Body of pancreas (tissue), 4 donors: ENCODE data around the gene COX7A1. TPM values are rescaled to one million over a fixed set of nuclear protein-coding genes. Genes with fewer than 3 reads are reported as not detected.
A peak's percentile ranks its signal among the peaks of the same experiment; 100 is the strongest.

Experiments
- ATAC-seq: fragments of 150-250 bp; one replicate; pipeline ENCODE4 v1.9.1; 2016
- DNase-seq, 4 donors: peaks; one replicate each; pipeline ENCODE4 v3.0.0-alpha.2; 2019
- H3K27ac ChIP-seq, 4 donors: fragments of 200-600 bp; sonication (generic); 1 replicate in 3 of 4; 2 replicates in 1 of 4; pipeline versions ENCODE4 v1.5.1 to v1.6.1; 2016 to 2019; ENCODE audit warnings: mild to moderate bottlenecking in 1 of 4, mixed read lengths in 1 of 4, moderate library complexity in 1 of 4
- H3K27me3 ChIP-seq, 2 donors: fragments of 200-600 bp; sonication (generic); one replicate each; pipeline ENCODE4 v1.6.0; 2016; ENCODE audit warnings: mild to moderate bottlenecking in 1 of 2
- H3K36me3 ChIP-seq, 2 donors: fragments of 200-600 bp; sonication (generic); replicated peaks in 1 of 2; 2 replicates each; pipeline ENCODE4 v1.5.1; 2016; ENCODE audit warnings: low read depth in 2 of 2; ENCODE audit not compliant: insufficient read depth in 1 of 2
- H3K4me1 ChIP-seq: fragments of 200-600 bp; sonication (generic); one replicate; pipeline ENCODE4 v1.6.0; 2016
- H3K4me3 ChIP-seq, 2 donors: fragments of 200-600 bp; sonication (generic); 1 replicate in 1 of 2; 2 replicates in 1 of 2; pipeline ENCODE4 v1.5.1; 2016 to 2019
- H3K9me3 ChIP-seq, 3 donors: fragments of 200-600 bp; sonication (generic); 1 replicate in 2 of 3; 2 replicates in 1 of 3; pipeline ENCODE4 v1.5.1; 2016
- POLR2A ChIP-seq, 3 donors: fragments of 450-650 bp; IDR thresholded peaks; one replicate each; pipeline ENCODE4 v1.6.1; 2016; ENCODE audit warnings: antibody characterized with exemption in 3 of 3, mild to moderate bottlenecking in 2 of 3
- WGBS, 2 donors: methylation state at CpG; one replicate each; pipeline ENCODE4 v1.1.5; 2017; 5-methylcytosine and 5-hydroxymethylcytosine counted together
- intact Hi-C: fragments of 100-400 bp; cut with DNase I; formaldehyde crosslinking; loops from one replicate; pipeline ENCODE4 v1.15.1; 2023
- total RNA-seq, 2 donors: library from RNA; depleted of rRNA; stranded (reverse); fragments of >200 nt; gene quantifications; one replicate each; pipeline ENCODE4 v1.1.0, GENCODE V29; 2016
- TF ChIP-seq, protein P1 (sequence below), 7 experiments: fragments of 450-650 bp in 4 of 7; fragments of 200-600 bp in 3 of 7; sonication (generic) in 3 of 7; IDR thresholded peaks; one replicate each; pipeline ENCODE4 v1.5.1; 2016 to 2019; ENCODE audit warnings: antibody characterized with exemption in 7 of 7

COX7A1 gene
- total RNA-seq, 2 donors from 2014 or later, result 1.6 to 29.0 TPM

DNA sequence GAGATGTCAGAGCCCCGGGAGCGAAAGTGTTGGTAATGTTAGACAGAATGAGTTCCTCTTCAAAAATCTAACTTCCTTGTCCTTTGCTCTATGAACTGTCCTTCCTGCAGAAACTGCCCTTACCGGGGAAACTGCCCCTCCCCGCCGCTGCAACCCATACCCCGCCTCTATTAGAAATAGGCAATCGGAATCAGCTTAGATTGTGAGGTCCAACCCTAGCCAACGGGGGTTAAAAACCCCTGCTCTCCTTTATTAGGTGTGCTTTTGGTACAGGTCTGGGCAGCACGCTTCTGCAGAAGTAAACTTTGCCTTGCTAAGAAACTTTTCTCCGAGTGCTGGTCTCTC is 23.9 kb downstream of the COX7A1 start:
- Histone ChIP-seq H3K36me3 (peaks cover 0 to 3% of the 10 kb centered on the region in 2 donors), H3K27me3 (no peaks in the 10 kb centered on the region), H3K27ac (peak overlapping the region; percentile 69 to 94 (median 81)), H3K9me3 (no peaks in the 10 kb centered on the region), H3K4me3 (peak overlapping the region; percentile 7 to 15), H3K4me1 (peaks cover 11% of the 10 kb centered on the region)
- intact Hi-C loops, result no loop called here
- ATAC-seq (peak; percentile 3), DNase-seq (peak in 1 of 4 donors; percentile 23)
- no peak for TF ChIP-seq POLR2A (IDR thresholded peaks at IDR 0.05)
- TF ChIP-seq, protein P1, sequence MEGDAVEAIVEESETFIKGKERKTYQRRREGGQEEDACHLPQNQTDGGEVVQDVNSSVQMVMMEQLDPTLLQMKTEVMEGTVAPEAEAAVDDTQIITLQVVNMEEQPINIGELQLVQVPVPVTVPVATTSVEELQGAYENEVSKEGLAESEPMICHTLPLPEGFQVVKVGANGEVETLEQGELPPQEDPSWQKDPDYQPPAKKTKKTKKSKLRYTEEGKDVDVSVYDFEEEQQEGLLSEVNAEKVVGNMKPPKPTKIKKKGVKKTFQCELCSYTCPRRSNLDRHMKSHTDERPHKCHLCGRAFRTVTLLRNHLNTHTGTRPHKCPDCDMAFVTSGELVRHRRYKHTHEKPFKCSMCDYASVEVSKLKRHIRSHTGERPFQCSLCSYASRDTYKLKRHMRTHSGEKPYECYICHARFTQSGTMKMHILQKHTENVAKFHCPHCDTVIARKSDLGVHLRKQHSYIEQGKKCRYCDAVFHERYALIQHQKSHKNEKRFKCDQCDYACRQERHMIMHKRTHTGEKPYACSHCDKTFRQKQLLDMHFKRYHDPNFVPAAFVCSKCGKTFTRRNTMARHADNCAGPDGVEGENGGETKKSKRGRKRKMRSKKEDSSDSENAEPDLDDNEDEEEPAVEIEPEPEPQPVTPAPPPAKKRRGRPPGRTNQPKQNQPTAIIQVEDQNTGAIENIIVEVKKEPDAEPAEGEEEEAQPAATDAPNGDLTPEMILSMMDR (IDR thresholded peaks at IDR 0.05), result no peak
- 5 to 6% methylated on average over 9 to 10 of the region's 10 CpGs for WGBS, 2 donors

DNA sequence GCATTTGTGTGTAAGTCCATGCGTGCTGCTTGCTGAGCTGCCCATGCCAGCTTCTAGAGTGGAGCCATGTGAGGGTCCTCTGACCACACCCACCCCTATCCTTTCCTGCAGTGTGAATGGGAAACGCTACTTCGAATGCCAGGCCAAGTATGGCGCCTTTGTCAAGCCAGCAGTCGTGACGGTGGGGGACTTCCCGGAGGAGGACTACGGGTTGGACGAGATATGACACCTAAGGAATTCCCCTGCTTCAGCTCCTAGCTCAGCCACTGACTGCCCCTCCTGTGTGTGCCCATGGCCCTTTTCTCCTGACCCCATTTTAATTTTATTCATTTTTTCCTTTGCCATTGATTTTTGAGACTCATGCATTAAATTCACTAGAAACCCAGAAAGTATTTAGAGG is 26.7 kb downstream of the COX7A1 start:
- Histone ChIP-seq H3K27ac (no peak overlapping the region), H3K4me1 (peaks cover 11% of the 10 kb centered on the region), H3K9me3 (no peaks in the 10 kb centered on the region), H3K36me3 (peaks cover 0 to 3% of the 10 kb centered on the region in 2 donors), H3K27me3 (no peaks in the 10 kb centered on the region), H3K4me3 (no peak overlapping the region)
- ATAC-seq (no peak), DNase-seq (no peak)
- WGBS, 2 donors, result 74 to 78% methylated on average over 6 to 9 of the region's 9 CpGs
- TF ChIP-seq POLR2A (IDR thresholded peaks at IDR 0.05), result no peak
- TF ChIP-seq, protein P1 (IDR thresholded peaks at IDR 0.05), result no peak
- intact Hi-C loops, result no loop called here

DNA sequence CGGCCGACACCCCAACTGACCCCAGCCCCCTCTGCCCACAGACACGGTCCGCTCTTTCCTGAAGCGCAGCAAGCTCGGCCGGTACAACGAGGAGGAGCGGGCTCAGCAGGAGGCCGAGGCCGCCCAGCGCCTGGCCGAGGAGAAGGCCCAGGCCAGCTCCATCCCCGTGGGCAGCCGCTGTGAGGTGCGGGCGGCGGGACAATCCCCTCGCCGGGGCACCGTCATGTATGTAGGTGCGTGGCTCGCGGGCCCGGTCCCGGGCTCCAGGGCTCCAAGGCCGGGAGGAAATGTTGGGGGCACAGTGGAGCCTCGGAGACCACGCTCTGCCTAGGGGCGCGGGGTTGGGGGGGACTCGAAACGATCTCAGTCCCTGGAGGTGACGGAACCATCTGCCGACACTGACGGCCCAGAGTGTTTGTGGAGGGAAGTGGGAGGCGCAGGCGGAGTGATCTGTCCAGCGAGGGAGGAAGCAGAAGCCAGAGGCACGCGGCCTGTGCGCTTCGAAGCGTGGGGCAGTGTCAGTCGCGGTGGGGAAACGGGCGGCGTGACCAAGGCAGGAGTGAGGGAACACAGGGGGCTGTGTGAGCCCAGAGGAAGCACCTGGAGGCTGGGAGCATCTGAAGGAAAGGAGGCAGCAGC is 30.6 kb downstream of the COX7A1 start:
- no peaks in the 10 kb centered on the region for H3K27me3 ChIP-seq
- peaks cover 0 to 3% of the 10 kb centered on the region in 2 donors for H3K36me3 ChIP-seq
- peaks cover under 1% of the 10 kb centered on the region for H3K4me1 ChIP-seq
- 85 to 89% methylated on average over 36 to 44 of the region's 49 CpGs for WGBS, 2 donors
- H3K4me3 ChIP-seq, result no peak overlapping the region
- DNase-seq (no peak), ATAC-seq (no peak)
- TF ChIP-seq, protein P1 (IDR thresholded peaks at IDR 0.05), result no peak
- TF ChIP-seq POLR2A (IDR thresholded peaks at IDR 0.05), result no peak
- no peak overlapping the region for H3K27ac ChIP-seq
- intact Hi-C loops, result loop anchor here (5.0 kb wide), 1 partner anchor 51 kb away; no protein-coding TSS in a partner anchor
- no peaks in the 10 kb centered on the region for H3K9me3 ChIP-seq

DNA sequence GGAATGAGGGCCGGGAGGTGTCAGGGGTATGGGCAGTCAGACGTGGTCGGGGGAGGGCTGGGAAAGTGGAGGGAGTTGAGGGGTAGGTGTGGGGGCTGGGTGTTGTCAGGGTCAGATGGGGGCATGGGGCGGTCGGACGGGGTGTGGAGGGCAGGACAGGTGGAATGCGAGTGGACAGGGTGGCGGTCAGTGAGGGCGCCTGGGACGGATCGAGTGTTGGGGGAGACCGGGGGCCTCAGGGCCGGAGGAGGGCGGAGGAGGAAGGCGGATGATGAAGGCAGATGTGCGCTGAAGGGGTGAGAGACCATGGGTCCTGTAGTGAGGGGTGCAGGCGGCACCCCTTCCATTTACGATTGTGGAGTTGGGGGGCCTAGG is 31.3 kb downstream of the COX7A1 start:
- Histone ChIP-seq H3K27me3 (no peaks in the 10 kb centered on the region), H3K4me3 (no peak overlapping the region), H3K36me3 (peaks cover 0 to 3% of the 10 kb centered on the region in 2 donors), H3K27ac (no peak overlapping the region), H3K9me3 (no peaks in the 10 kb centered on the region), H3K4me1 (peaks cover 7% of the 10 kb centered on the region)
- no peak for ATAC-seq
- intact Hi-C loops, result loop anchor here (5.0 kb wide), 1 partner anchor 51 kb away; no protein-coding TSS in a partner anchor
- DNase-seq, result no peak
- WGBS, 2 donors, result 83 to 93% methylated on average over 18 of the region's 18 CpGs
- TF ChIP-seq, protein P1 (IDR thresholded peaks at IDR 0.05), result no peak
- TF ChIP-seq POLR2A (IDR thresholded peaks at IDR 0.05), result no peak
